ENCODE data around the gene SORCS2. TPM values are rescaled to one million over a fixed set of nuclear protein-coding genes. Genes with fewer than 3 reads are reported as not detected.

SORCS2 gene
- polyA plus RNA-seq, 1 of the 3 experiments (the other 2 are of a cell fraction), result 1.6 TPM

- Histone ChIP-seq H3K27me3 (ENCODE audit: insufficient read depth) (no peaks in the 10 kb centered on the region; the same call in 1 of the 2 replicates), H3K79me2 (ENCODE audit: insufficient read depth) (no peaks in the 10 kb centered on the region), H3K9me2 (no peaks in the 10 kb centered on the region), H3K9ac (no peak overlapping the region), H3K27ac (ENCODE audit: low read depth in 2 of 2, low read length in 1 of 2) (no peak overlapping the region; a peak in 1 of 4 replicates), H4K20me1 (ENCODE audit: insufficient read depth) (no peaks in the 10 kb centered on the region), H3K36me3 (replicated peaks in 1 of 2; ENCODE audit: control insufficient read depth in 1 of 2, insufficient read depth in 2 of 2, low read length in 1 of 2) (no peaks in the 10 kb centered on the region), H3K4me3 (ENCODE audit: low read depth in 2 of 2, low read length in 1 of 2) (no peak overlapping the region), H3K9me3 (no peaks in the 10 kb centered on the region), H3F3A (replicated peaks; ENCODE audit: insufficient read depth) (no peaks in the 10 kb centered on the region), H3K4me1 (ENCODE audit: control insufficient read depth in 1 of 2, insufficient read depth in 2 of 2, low read depth in 1 of 2, low read length in 1 of 2) (peaks cover 0 to 10% of the 10 kb centered on the region in 2 experiments; a peak in 1 of 4 replicates), H2AFZ (ENCODE audit: low read depth) (no peak overlapping the region), H3K4me2 (no peak overlapping the region)
- WGBS (ENCODE audit: low lambda C conversion rate), result 94% methylated on average over 7 of the region's 7 CpGs
- CTCF ChIA-PET, result interaction anchor here (0.8 kb wide), 1 partner anchor 24 kb away, joined by 3 read pairs; no protein-coding TSS in a partner anchor
- TF ChIP-seq MXI1 (IDR thresholded peaks at IDR 0.05; ENCODE audit: low read depth, low read length), result no peak
- TF ChIP-seq EZH2phosphoT487 (IDR thresholded peaks at IDR 0.05; ENCODE audit: borderline replicate concordance, low read depth), result no peak
- no peak for TF ChIP-seq FOSL2 (IDR thresholded peaks at IDR 0.05; ENCODE audit: borderline replicate concordance, low read depth)
- no peak for TF ChIP-seq CHD2 (IDR thresholded peaks at IDR 0.05; ENCODE audit: low read length, partially characterized antibody)
- TF ChIP-seq RXRA (IDR thresholded peaks at IDR 0.05; ENCODE audit: borderline replicate concordance, low read depth), result no peak
- no peak for TF ChIP-seq YY1 (IDR thresholded peaks at IDR 0.05; ENCODE audit: low read depth)
- TF ChIP-seq TAF1 (IDR thresholded peaks at IDR 0.05; ENCODE audit: borderline replicate concordance, low read depth, low read length), result no peak
- no peak for TF ChIP-seq JUND (IDR thresholded peaks at IDR 0.05)
- TF ChIP-seq GATA2 (CRISPR knock-in tag; IDR thresholded peaks at IDR 0.05), result no peak
- TF ChIP-seq RFX5 (IDR thresholded peaks at IDR 0.05; ENCODE audit: low read length), result no peak
- TF ChIP-seq IRF3 (IDR thresholded peaks at IDR 0.05; ENCODE audit: low read depth, low read length), result no peak
- TF ChIP-seq FOXM1 (IDR thresholded peaks at IDR 0.05; ENCODE audit: low read depth), result no peak
- no peak for TF ChIP-seq RAD21 (IDR thresholded peaks at IDR 0.05; ENCODE audit: low read length)
- TF ChIP-seq TEAD4 (IDR thresholded peaks at IDR 0.05; ENCODE audit: borderline replicate concordance, insufficient read depth), result no peak
- no peak for TF ChIP-seq EP300 (IDR thresholded peaks at IDR 0.05; ENCODE audit: borderline replicate concordance in 1 of 2, low read depth in 1 of 2, low read length in 1 of 2)
- TF ChIP-seq PBX3 (IDR thresholded peaks at IDR 0.05), result no peak
- TF ChIP-seq MAX (IDR thresholded peaks at IDR 0.05; ENCODE audit: low read depth), result no peak
- no peak for TF ChIP-seq REST (IDR thresholded peaks at IDR 0.05; ENCODE audit: low read depth, low read length)
- no peak for TF ChIP-seq USF1 (IDR thresholded peaks at IDR 0.05; ENCODE audit: borderline replicate concordance, low read depth)
- TF ChIP-seq USF2 (IDR thresholded peaks at IDR 0.05; ENCODE audit: borderline replicate concordance, low read depth, low read length), result no peak
- DNase-seq, result no peak
- POLR2A ChIA-PET, result no interaction called here
Measured at GRCh38 chr4:7218686-7219085, 26.3 kb downstream of the SORCS2 start.

Data from SK-N-SH (cell line).